ENCODE measurements around the gene ARRDC1.
A peak's percentile ranks its signal among the peaks of the same experiment; 100 is the strongest.

DNA sequence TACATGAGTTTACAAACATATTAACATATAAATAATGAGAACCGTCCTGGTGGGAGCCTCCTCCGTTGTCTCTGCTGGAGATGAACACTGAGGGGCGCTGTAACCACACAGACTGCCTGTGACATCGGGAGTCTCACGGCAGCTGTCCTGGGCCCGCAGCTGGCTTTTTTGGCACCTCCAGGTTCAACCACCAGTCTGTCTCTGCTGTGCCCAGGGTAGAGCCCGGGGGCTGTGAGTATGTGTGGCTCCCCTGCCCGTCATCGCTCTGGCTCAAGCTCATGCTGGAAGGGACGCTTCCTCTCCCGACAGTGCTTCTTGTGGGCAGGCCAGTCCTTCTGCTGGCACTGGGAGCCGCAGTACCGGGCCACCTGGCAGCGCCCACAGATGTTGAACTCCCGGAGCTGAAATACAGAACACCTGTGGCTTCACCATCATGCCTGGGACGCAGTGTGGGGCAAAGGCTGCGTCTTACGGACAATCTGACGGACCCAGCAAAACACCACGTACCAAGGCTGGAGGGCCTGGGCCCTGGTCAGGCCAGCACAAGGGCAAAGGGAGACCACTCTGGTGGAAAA, 23.1 kb upstream of the ARRDC1 start:
- no peak for TF ChIP-seq USF2 (IDR thresholded peaks at IDR 0.05; ENCODE audit: borderline replicate concordance, low read depth, low read length)
- TF ChIP-seq CTCF (IDR thresholded peaks at IDR 0.05): peak; percentile 47
- no peak for TF ChIP-seq ELF1 (IDR thresholded peaks at IDR 0.05)
- no peak for TF ChIP-seq EP300 (IDR thresholded peaks at IDR 0.05; ENCODE audit: borderline replicate concordance in 1 of 2, low read depth in 1 of 2, low read length in 1 of 2)
